Mucosa of descending colon (tissue), 3 donors: Measurements from ENCODE around the gene SEL1L3. TPM values are rescaled to one million over a fixed set of nuclear protein-coding genes. Genes with fewer than 3 reads are reported as not detected.

Experiments
- ATAC-seq: fragments of 200-7000 bp; cut with Tn5 transposase; one replicate; pipeline ENCODE4 v1.9.1; 2020; ENCODE audit warnings: mild to moderate bottlenecking, moderate library complexity
- DNase-seq, 3 donors: peaks; one replicate each; pipeline ENCODE4 v3.0.0-alpha.2; 2020
- H3K36me3 ChIP-seq: fragments of 200-600 bp; one replicate; pipeline ENCODE4 v1.8.0; 2021; ENCODE audit warnings: low read depth, mild to moderate bottlenecking
- H3K4me1 ChIP-seq: fragments of 200-600 bp; one replicate; pipeline ENCODE4 v1.8.0; 2021; ENCODE audit warnings: low read depth, mild to moderate bottlenecking
- H3K4me3 ChIP-seq: fragments of 200-600 bp; one replicate; pipeline ENCODE4 v1.8.0; 2021; ENCODE audit warnings: mild to moderate bottlenecking
- H3K9me3 ChIP-seq: fragments of 200-600 bp; one replicate; pipeline ENCODE4 v1.8.0; 2021; ENCODE audit warnings: mild to moderate bottlenecking
- intact Hi-C, 2 donors: fragments of 100-400 bp; cut with DNase I in 1 of 2; cut with micrococcal nuclease in 1 of 2; formaldehyde crosslinking; loops; one replicate each; pipeline versions ENCODE4 v1.11.0 to v1.11.1; 2022; cut with DNase I, micrococcal nuclease
- total RNA-seq, 3 donors: library from RNA; stranded (reverse); fragmentation: NEBNext Ultra II Directional in 2 of 3; extraction: Animal tissue kit (Norgen Biotek cat#: 25700) in 2 of 3; gene quantifications; one replicate each; pipeline versions ENCODE4 v1.2.1 to v1.2.4, GENCODE V29; 2021 to 2023
- TF ChIP-seq, protein P1 (sequence below): fragments of 200-600 bp; IDR thresholded peaks from one replicate; pipeline ENCODE4 v1.8.0; 2022; ENCODE audit warnings: antibody characterized with exemption, mild to moderate bottlenecking
- donor health status: DM: no; HTN: no; CAD: no; lungs with moderate emphysema.
- donor health status: DM: no; HTN: no; CAD: no.
- donor health status: DM: no; HTN: yes; CAD: no.

SEL1L3 gene
- total RNA-seq, 3 donors from 2014 or later: 51.7 to 104 (median 98.3) TPM

DNA sequence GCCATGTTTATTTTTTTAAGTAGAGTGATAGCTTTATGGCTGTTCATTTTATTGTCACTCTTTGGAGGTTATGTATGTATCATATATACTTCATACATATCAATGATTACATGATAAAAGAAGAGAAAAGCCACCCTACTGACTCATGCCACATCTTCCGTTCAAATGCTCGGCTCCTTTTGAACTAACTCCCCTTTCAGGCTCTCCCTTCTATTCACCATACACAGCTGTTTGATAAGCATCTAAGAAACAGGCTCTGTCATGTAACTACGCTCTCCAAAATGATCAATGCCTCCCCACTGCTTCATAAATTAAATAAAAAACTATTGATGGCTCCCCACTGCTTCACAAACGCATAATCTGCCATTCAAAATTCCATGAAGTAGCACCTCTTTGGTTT, 89.4 kb downstream of the SEL1L3 start:
- DNase-seq (no peak), ATAC-seq (no peak)
- Histone ChIP-seq H3K4me1 (no peaks in the 10 kb centered on the region), H3K9me3 (no peaks in the 10 kb centered on the region), H3K4me3 (no peak overlapping the region), H3K36me3 (no peaks in the 10 kb centered on the region)
- TF ChIP-seq, protein P1, sequence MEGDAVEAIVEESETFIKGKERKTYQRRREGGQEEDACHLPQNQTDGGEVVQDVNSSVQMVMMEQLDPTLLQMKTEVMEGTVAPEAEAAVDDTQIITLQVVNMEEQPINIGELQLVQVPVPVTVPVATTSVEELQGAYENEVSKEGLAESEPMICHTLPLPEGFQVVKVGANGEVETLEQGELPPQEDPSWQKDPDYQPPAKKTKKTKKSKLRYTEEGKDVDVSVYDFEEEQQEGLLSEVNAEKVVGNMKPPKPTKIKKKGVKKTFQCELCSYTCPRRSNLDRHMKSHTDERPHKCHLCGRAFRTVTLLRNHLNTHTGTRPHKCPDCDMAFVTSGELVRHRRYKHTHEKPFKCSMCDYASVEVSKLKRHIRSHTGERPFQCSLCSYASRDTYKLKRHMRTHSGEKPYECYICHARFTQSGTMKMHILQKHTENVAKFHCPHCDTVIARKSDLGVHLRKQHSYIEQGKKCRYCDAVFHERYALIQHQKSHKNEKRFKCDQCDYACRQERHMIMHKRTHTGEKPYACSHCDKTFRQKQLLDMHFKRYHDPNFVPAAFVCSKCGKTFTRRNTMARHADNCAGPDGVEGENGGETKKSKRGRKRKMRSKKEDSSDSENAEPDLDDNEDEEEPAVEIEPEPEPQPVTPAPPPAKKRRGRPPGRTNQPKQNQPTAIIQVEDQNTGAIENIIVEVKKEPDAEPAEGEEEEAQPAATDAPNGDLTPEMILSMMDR: no peak
- intact Hi-C loops: no loop called here

DNA sequence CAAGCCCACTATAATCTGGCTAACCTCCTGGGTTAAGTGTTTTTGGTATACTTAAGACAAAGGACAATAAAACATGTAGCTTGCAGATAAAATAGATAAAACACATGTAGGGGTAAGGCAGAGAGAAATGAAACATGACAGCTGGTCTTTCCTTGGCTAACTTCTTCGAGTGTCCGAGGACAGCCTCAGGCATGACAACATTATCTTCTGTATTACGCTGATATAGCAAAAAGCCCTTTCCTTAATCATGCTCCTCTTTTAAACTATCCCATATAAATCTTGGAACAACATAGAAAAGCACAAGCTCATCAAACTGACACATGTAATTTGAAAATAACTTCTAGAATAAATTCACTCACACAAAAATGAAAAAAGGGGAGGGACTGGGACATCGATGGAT, 91.1 kb downstream of the SEL1L3 start:
- intact Hi-C loops: no loop called here

GRCh38 chr4:25770847-25771246, 91.9 kb downstream of the SEL1L3 start:
- Histone ChIP-seq H3K9me3 (no peaks in the 10 kb centered on the region), H3K4me3 (no peak overlapping the region), H3K4me1 (no peaks in the 10 kb centered on the region), H3K36me3 (no peaks in the 10 kb centered on the region)
- ATAC-seq: no peak
- no peak for DNase-seq
- TF ChIP-seq, protein P1: no peak
- intact Hi-C loops: no loop called here

More for the DNA sequence above, 91.1 kb downstream of the SEL1L3 start:
- no peak for ATAC-seq
- Histone ChIP-seq H3K4me1 (no peaks in the 10 kb centered on the region), H3K9me3 (no peaks in the 10 kb centered on the region), H3K36me3 (no peaks in the 10 kb centered on the region), H3K4me3 (no peak overlapping the region)
- TF ChIP-seq, protein P1: no peak
- DNase-seq: no peak

GRCh38 chr4:25769251-25769650, 93.5 kb downstream of the SEL1L3 start:
- Histone ChIP-seq H3K4me3 (no peak overlapping the region), H3K4me1 (no peaks in the 10 kb centered on the region), H3K9me3 (no peaks in the 10 kb centered on the region), H3K36me3 (no peaks in the 10 kb centered on the region)
- DNase-seq (no peak), ATAC-seq (no peak)
- intact Hi-C loops: loop anchor here in 1 of 2 donors (5.0 kb wide), 1 partner anchor 327 kb away; no protein-coding TSS in a partner anchor
- TF ChIP-seq, protein P1: no peak

GRCh38 chr4:25767877-25768725, 94.7 kb downstream of the SEL1L3 start:
- no peaks in the 10 kb centered on the region for H3K9me3 ChIP-seq
- intact Hi-C loops: loop anchor here in 1 of 2 donors (5.0 kb wide), 1 partner anchor 326 kb away; no protein-coding TSS in a partner anchor
- no peaks in the 10 kb centered on the region for H3K4me1 ChIP-seq
- H3K4me3 ChIP-seq: no peak overlapping the region
- DNase-seq (peak in 2 of 3 donors; percentile 42 to 64), ATAC-seq (peak; percentile 72)
- H3K36me3 ChIP-seq: no peaks in the 10 kb centered on the region
- TF ChIP-seq, protein P1: peak; percentile 16
